ENCODE measurements around the gene IL1RAPL1.

GRCh38 chrX:29867971-29868370, 1280.7 kb downstream of the IL1RAPL1 start:
- TF ChIP-seq CTCF (conservative IDR thresholded peaks at IDR 0.05): no peak
- TF ChIP-seq ZFX (IDR thresholded peaks at IDR 0.05): no peak

All from C4-2B (cell line).